Nephron progenitor cell (in vitro differentiated cells): ENCODE measurements around the gene NTM.

ENCODE experiments used
- DNase-seq: peaks from one replicate; pipeline ENCODE4 v3.0.0; 2021
- H3K27ac Mint-ChIP-seq: 2 replicates; pipeline ENCODE4 v1.8.0; 2021; ENCODE audit warnings: mild to moderate bottlenecking, moderate library complexity, mixed read lengths
- H3K27me3 Mint-ChIP-seq: 2 replicates; pipeline ENCODE4 v1.8.0; 2021; ENCODE audit warnings: mild to moderate bottlenecking, low read depth, mixed read lengths; ENCODE audit not compliant: poor library complexity
- H3K36me3 Mint-ChIP-seq: 2 replicates; pipeline ENCODE4 v1.8.0; 2021; ENCODE audit warnings: low read depth, mixed read lengths
- H3K4me1 Mint-ChIP-seq: 2 replicates; pipeline ENCODE4 v1.8.0; 2021; ENCODE audit warnings: mixed read lengths
- H3K4me3 Mint-ChIP-seq: 2 replicates; pipeline ENCODE4 v1.8.0; 2021; ENCODE audit warnings: mild to moderate bottlenecking, moderate library complexity, mixed read lengths
- H3K9me3 Mint-ChIP-seq: 2 replicates; pipeline ENCODE4 v1.8.0; 2021; ENCODE audit warnings: mild to moderate bottlenecking, moderate library complexity, mixed read lengths
- CTCF ChIP-seq: fragments of 200-600 bp; sonication (generic); IDR thresholded peaks from 2 replicates; pipeline ENCODE4 v1.5.0; 2021; ENCODE audit warnings: antibody characterized with exemption

The NTM gene

GRCh38 chr11:132115454-132115853 lies 745.0 kb downstream of the NTM start:
- peaks cover 7% of the 10 kb centered on the region for H3K4me1 Mint-ChIP-seq
- no peaks in the 10 kb centered on the region for H3K9me3 Mint-ChIP-seq
- TF ChIP-seq CTCF, result no peak
- H3K27ac Mint-ChIP-seq, result no peak overlapping the region
- H3K27me3 Mint-ChIP-seq, result peaks cover 25% of the 10 kb centered on the region
- H3K36me3 Mint-ChIP-seq, result no peaks in the 10 kb centered on the region
- H3K4me3 Mint-ChIP-seq, result no peak overlapping the region
- DNase-seq, result no peak

- Mint-ChIP-seq H3K9me3 (no peaks in the 10 kb centered on the region), H3K27me3 (peaks cover 28% of the 10 kb centered on the region), H3K36me3 (no peaks in the 10 kb centered on the region), H3K27ac (no peak overlapping the region), H3K4me1 (peaks cover 7% of the 10 kb centered on the region), H3K4me3 (no peak overlapping the region)
- TF ChIP-seq CTCF, result no peak
- DNase-seq, result no peak
Observed at GRCh38 chr11:132116516-132116915, 746.1 kb downstream of the NTM start.

- Mint-ChIP-seq H3K36me3 (no peaks in the 10 kb centered on the region), H3K27me3 (peaks cover 44% of the 10 kb centered on the region), H3K4me3 (no peak overlapping the region), H3K4me1 (no peaks in the 10 kb centered on the region), H3K9me3 (no peaks in the 10 kb centered on the region), H3K27ac (no peak overlapping the region)
- DNase-seq, result no peak
- TF ChIP-seq CTCF, result no peak
Observed at GRCh38 chr11:132118661-132119060, 748.2 kb downstream of the NTM start.

GRCh38 chr11:132119573-132119972 lies 749.2 kb downstream of the NTM start:
- no peaks in the 10 kb centered on the region for H3K36me3 Mint-ChIP-seq
- DNase-seq, result no peak
- no peak overlapping the region for H3K4me3 Mint-ChIP-seq
- no peak for TF ChIP-seq CTCF
- H3K27me3 Mint-ChIP-seq, result peaks cover 47% of the 10 kb centered on the region
- H3K9me3 Mint-ChIP-seq, result no peaks in the 10 kb centered on the region
- no peaks in the 10 kb centered on the region for H3K4me1 Mint-ChIP-seq
- no peak overlapping the region for H3K27ac Mint-ChIP-seq

- no peaks in the 10 kb centered on the region for H3K9me3 Mint-ChIP-seq
- H3K27ac Mint-ChIP-seq, result no peak overlapping the region
- H3K4me1 Mint-ChIP-seq, result no peaks in the 10 kb centered on the region
- peaks cover 32% of the 10 kb centered on the region for H3K27me3 Mint-ChIP-seq
- H3K36me3 Mint-ChIP-seq, result no peaks in the 10 kb centered on the region
- H3K4me3 Mint-ChIP-seq, result no peak overlapping the region
- TF ChIP-seq CTCF, result no peak
- DNase-seq, result no peak
Observed at GRCh38 chr11:132122735-132123134, 752.3 kb downstream of the NTM start.

GRCh38 chr11:132123449-132123848 lies 753.0 kb downstream of the NTM start:
- no peak for DNase-seq
- peaks cover 34% of the 10 kb centered on the region for H3K27me3 Mint-ChIP-seq
- no peaks in the 10 kb centered on the region for H3K36me3 Mint-ChIP-seq
- no peaks in the 10 kb centered on the region for H3K4me1 Mint-ChIP-seq
- no peak overlapping the region for H3K4me3 Mint-ChIP-seq
- H3K27ac Mint-ChIP-seq, result no peak overlapping the region
- TF ChIP-seq CTCF, result no peak
- no peaks in the 10 kb centered on the region for H3K9me3 Mint-ChIP-seq
